KMS-11 (cell line): ENCODE measurements around the gene KRTAP1-1.

Source experiments
- H2AFZ ChIP-seq: fragments of 200-600 bp; sonication (generic); 2 replicates; pipeline ENCODE4 v1.6.1; 2016; ENCODE audit warnings: antibody characterized with exemption, mixed run types, low read depth
- H3K27ac ChIP-seq: fragments of 200-600 bp; sonication (generic); 2 replicates; pipeline ENCODE4 v1.6.1; 2016; ENCODE audit warnings: mild to moderate bottlenecking, mixed run types
- H3K27me3 ChIP-seq: fragments of 200-600 bp; sonication (generic); 2 replicates; pipeline ENCODE4 v1.6.1; 2017; ENCODE audit warnings: mild to moderate bottlenecking, low read depth, mixed run types, moderate library complexity; ENCODE audit not compliant: insufficient read depth
- H3K36me3 ChIP-seq: fragments of 200-600 bp; sonication (generic); 2 replicates; pipeline ENCODE4 v1.6.1; 2017; ENCODE audit warnings: mild to moderate bottlenecking, mixed run types; ENCODE audit not compliant: insufficient read depth
- H3K4me1 ChIP-seq: fragments of 200-600 bp; sonication (generic); 2 replicates; pipeline ENCODE4 v1.6.1; 2016; ENCODE audit warnings: mild to moderate bottlenecking, low read depth, mixed run types; ENCODE audit not compliant: poor library complexity, severe bottlenecking
- H3K4me2 ChIP-seq: fragments of 200-600 bp; sonication (generic); 2 replicates; pipeline ENCODE4 v1.7.0; 2016; ENCODE audit warnings: mild to moderate bottlenecking, mixed run types
- H3K4me3 ChIP-seq: fragments of 200-600 bp; sonication (generic); IDR thresholded peaks from 2 replicates; pipeline ENCODE4 v1.6.1; 2017; ENCODE audit warnings: low read depth, low read length, mixed read lengths; ENCODE audit not compliant: insufficient read depth
- H3K79me2 ChIP-seq: fragments of 200-600 bp; sonication (generic); 2 replicates; pipeline ENCODE4 v1.6.1; 2016; ENCODE audit warnings: low read depth, mixed run types; ENCODE audit not compliant: insufficient read depth
- H3K9ac ChIP-seq: fragments of 200-600 bp; sonication (generic); 2 replicates; pipeline ENCODE4 v1.6.1; 2016; ENCODE audit warnings: mild to moderate bottlenecking, mixed run types
- H4K20me1 ChIP-seq: fragments of 200-600 bp; sonication (generic); 2 replicates; pipeline ENCODE4 v1.6.1; 2016; ENCODE audit warnings: mild to moderate bottlenecking, mixed run types; ENCODE audit not compliant: insufficient read depth
- TF ChIP-seq, protein P1 (sequence below): fragments of 200-600 bp; sonication (generic); conservative IDR thresholded peaks from 2 replicates; pipeline ENCODE4 v1.6.1; 2017; ENCODE audit warnings: low read depth, mild to moderate bottlenecking, antibody characterized with exemption, low read length, moderate library complexity, mixed read lengths

Gene KRTAP1-1

DNA sequence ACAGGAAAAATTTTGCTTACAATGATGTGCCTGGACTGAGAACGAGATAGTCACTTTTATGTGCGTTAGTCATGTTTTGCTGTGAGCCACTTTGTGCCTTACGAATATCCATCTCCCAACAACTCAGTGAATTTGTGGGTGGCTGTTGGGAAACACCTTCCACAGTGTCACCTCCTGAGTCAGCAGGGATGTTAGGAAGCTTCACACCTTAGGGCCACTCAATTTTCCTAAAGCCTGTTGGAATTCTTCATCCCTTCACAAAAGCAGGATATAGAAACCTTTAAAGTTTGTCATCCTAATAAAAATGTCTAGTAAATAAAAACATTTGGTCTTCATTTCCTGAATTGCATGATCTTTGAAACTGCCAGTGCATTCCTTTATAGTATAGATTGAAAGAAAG lies 28.1 kb downstream of the KRTAP1-1 start:
- Histone ChIP-seq H3K36me3 (no peaks in the 10 kb centered on the region), H3K27me3 (no peaks in the 10 kb centered on the region), H3K27ac (no peak overlapping the region), H3K79me2 (no peaks in the 10 kb centered on the region), H2AFZ (no peak overlapping the region), H3K4me3 (no peak overlapping the region), H3K9ac (no peak overlapping the region), H3K4me1 (no peaks in the 10 kb centered on the region), H4K20me1 (no peaks in the 10 kb centered on the region), H3K4me2 (no peak overlapping the region)
- TF ChIP-seq, protein P1, sequence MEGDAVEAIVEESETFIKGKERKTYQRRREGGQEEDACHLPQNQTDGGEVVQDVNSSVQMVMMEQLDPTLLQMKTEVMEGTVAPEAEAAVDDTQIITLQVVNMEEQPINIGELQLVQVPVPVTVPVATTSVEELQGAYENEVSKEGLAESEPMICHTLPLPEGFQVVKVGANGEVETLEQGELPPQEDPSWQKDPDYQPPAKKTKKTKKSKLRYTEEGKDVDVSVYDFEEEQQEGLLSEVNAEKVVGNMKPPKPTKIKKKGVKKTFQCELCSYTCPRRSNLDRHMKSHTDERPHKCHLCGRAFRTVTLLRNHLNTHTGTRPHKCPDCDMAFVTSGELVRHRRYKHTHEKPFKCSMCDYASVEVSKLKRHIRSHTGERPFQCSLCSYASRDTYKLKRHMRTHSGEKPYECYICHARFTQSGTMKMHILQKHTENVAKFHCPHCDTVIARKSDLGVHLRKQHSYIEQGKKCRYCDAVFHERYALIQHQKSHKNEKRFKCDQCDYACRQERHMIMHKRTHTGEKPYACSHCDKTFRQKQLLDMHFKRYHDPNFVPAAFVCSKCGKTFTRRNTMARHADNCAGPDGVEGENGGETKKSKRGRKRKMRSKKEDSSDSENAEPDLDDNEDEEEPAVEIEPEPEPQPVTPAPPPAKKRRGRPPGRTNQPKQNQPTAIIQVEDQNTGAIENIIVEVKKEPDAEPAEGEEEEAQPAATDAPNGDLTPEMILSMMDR: no peak

DNA sequence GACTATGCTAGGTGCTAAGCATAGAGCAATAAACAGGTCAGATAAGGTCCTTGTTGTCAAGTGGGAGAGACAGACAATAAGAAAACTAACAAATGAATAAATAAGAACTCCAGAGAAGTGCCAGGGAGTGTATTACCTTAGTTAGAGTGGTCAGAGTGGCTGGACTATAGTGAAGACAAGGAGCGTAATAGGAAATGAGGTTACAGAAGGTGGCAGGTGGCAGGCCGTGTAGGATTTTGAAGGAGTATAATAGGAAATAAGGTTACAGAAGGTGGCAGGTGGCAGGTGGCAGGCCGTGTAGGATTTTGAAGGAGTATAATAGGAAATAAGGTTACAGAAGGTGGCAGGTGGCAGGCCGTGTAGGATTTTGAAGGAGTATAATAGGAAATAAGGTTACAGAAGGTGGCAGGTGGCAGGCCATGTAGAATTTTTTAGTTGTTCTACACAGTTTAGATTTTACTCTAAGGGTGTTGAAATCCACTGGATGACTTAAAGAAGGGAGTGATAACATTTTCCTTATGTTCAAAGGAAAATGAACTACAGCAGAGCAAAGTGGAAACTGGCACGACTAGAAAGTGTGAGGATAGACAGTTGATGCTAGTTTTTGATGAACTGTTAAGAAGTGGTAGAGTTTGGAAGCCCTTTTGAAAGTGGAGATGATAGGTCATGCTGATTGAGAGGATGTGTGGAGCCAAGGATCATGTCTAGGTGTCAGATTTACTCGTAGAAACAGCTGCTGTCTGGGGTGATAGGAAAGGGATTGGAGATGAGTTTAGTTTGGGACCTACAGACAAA lies 28.7 kb downstream of the KRTAP1-1 start:
- Histone ChIP-seq H3K27me3 (no peaks in the 10 kb centered on the region), H3K36me3 (no peaks in the 10 kb centered on the region), H3K4me3 (no peak overlapping the region), H3K4me1 (no peaks in the 10 kb centered on the region), H3K9ac (no peak overlapping the region), H2AFZ (no peak overlapping the region), H3K79me2 (no peaks in the 10 kb centered on the region), H3K27ac (no peak overlapping the region), H3K4me2 (no peak overlapping the region), H4K20me1 (no peaks in the 10 kb centered on the region)
- TF ChIP-seq, protein P1: no peak

DNA sequence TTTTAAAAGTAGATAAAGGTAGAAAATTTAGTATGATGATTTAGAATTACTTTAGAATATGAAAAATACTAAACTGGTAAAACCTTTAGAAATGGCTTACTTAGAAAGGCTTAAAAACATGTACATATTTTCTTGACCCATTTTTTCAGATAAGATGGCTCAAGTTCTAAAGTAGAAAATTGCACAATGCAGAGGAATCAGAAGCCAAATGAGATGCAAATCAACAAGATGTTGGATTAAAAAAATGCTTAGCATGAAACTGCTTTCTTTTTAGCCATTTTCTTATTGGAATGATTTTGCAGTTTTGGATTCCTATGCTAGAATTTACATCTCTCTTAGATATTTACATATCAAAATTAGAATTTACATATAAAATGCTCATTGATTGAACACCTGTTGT lies 30.8 kb downstream of the KRTAP1-1 start:
- H3K27me3 ChIP-seq: no peaks in the 10 kb centered on the region
- H3K27ac ChIP-seq: no peak overlapping the region
- no peak overlapping the region for H3K4me3 ChIP-seq
- no peak overlapping the region for H3K4me2 ChIP-seq
- TF ChIP-seq, protein P1: no peak
- H3K4me1 ChIP-seq: no peaks in the 10 kb centered on the region
- H3K79me2 ChIP-seq: no peaks in the 10 kb centered on the region
- no peak overlapping the region for H2AFZ ChIP-seq
- H3K9ac ChIP-seq: no peak overlapping the region
- no peaks in the 10 kb centered on the region for H4K20me1 ChIP-seq
- H3K36me3 ChIP-seq: no peaks in the 10 kb centered on the region

DNA sequence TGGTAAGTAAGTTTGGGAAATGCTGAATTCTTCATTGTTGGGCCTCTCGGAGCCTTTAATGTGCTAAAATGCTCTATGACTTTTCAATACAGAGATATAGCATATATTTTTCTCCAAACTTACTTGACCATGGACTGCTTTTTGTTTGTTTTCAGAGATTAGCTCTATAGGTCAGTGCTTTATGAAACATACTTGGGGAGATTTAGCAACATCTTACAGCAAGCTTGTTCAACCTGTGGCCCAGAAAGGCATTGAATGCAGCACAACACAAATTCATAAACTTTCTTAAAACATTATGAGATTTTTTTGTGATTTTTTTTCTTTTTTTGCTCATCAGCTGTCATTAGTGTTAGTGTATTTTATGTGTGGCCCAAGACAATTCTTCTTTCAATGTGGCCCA lies 31.3 kb downstream of the KRTAP1-1 start:
- H3K4me1 ChIP-seq: no peaks in the 10 kb centered on the region

More for the DNA sequence above, 31.3 kb downstream of the KRTAP1-1 start:
- Histone ChIP-seq H2AFZ (no peak overlapping the region), H3K36me3 (no peaks in the 10 kb centered on the region), H3K27ac (no peak overlapping the region), H3K4me2 (no peak overlapping the region), H3K9ac (no peak overlapping the region), H3K27me3 (no peaks in the 10 kb centered on the region), H4K20me1 (no peaks in the 10 kb centered on the region), H3K4me3 (no peak overlapping the region), H3K79me2 (no peaks in the 10 kb centered on the region)
- TF ChIP-seq, protein P1: no peak
